Testis (tissue), 2 donors: ENCODE results near the gene RRAD.

ENCODE experiments used
- CTCF ChIP-seq, 3 experiments: fragments of 450-650 bp in 2 of 3; fragments of 200-600 bp in 1 of 3; sonication (generic) in 1 of 3; IDR thresholded peaks; one replicate each; pipeline ENCODE4 v1.5.1; 2016 to 2019; ENCODE audit warnings: antibody characterized with exemption in 3 of 3, mild to moderate bottlenecking in 2 of 3, moderate library complexity in 1 of 3
- POLR2A ChIP-seq: fragments of 450-650 bp; IDR thresholded peaks from one replicate; pipeline ENCODE4 v1.6.1; 2017; ENCODE audit warnings: antibody characterized with exemption, mild to moderate bottlenecking, moderate library complexity

GRCh38 chr16:66954097-66954659 is 28.8 kb upstream of the RRAD start:
- TF ChIP-seq CTCF (IDR thresholded peaks at IDR 0.05), result peak; percentile 75 to 85 (median 83)
- TF ChIP-seq POLR2A, result no peak
